Endothelial cell of umbilical vein (primary cell): ENCODE data around the gene RANBP2. TPM values are rescaled to one million over a fixed set of nuclear protein-coding genes. Genes with fewer than 3 reads are reported as not detected.

ENCODE experiments used
- BruUV-seq: library from RNA; stranded (reverse); fragments of 400-500 nt; replicated peaks from 2 replicates; lab custom pipeline; 2021; lab: Mats Ljungman, UMichigan
- CTCF ChIA-PET: fragments of 300-600, 350-600 bp; sonication (Branson Sonifier 250); formaldehyde crosslinking; loops from one replicate; lab custom pipeline; 2021; ENCODE audit warnings: antibody characterized with exemption, inconsistent platforms; lab: Charles Lee
- POLR2A ChIA-PET: fragments of 300-600, 350-600 bp; sonication (Branson Sonifier 250); formaldehyde crosslinking; loops from one replicate; lab custom pipeline; 2021; ENCODE audit warnings: antibody characterized with exemption, inconsistent platforms; lab: Charles Lee
- DNase-seq: peaks from one replicate; pipeline ENCODE4 v3.0.0-alpha.2; 2011; ENCODE audit warnings: low read depth, low spot score
- FAIRE-seq: peaks from 2 replicates; lab custom pipeline; 2011; peaks lifted over from hg19 to GRCh38; lab: Jason Lieb, UNC
- H2AFZ ChIP-seq: 2 replicates; pipeline ENCODE4 v1.6.0; 2012; ENCODE audit warnings: low read depth, low read length, control low read depth, inconsistent platforms
- H3K27ac ChIP-seq: 2 replicates; pipeline ENCODE4 v1.5.1; 2011; ENCODE audit warnings: low read depth, mild to moderate bottlenecking, control low read depth, low read length, moderate library complexity; ENCODE audit not compliant: insufficient read depth
- H3K27me3 ChIP-seq, 2 experiments: 2 replicates each; pipeline versions ENCODE4 v1.6.0 to v1.6.1; 2011; ENCODE audit warnings: low read length in 2 of 2, mixed read lengths in 1 of 2; ENCODE audit not compliant: control insufficient read depth in 2 of 2, insufficient read depth in 2 of 2
- H3K36me3 ChIP-seq, 2 experiments: 2 replicates in 1 of 2; 3 replicates in 1 of 2; pipeline ENCODE4 v1.5.1; 2011; ENCODE audit warnings: low read length in 2 of 2, mild to moderate bottlenecking in 1 of 2, moderate library complexity in 1 of 2; ENCODE audit not compliant: control insufficient read depth in 2 of 2, insufficient read depth in 2 of 2; ENCODE audit errors: extremely low read depth in 1 of 2
- H3K4me1 ChIP-seq: 3 replicates; pipeline ENCODE4 v1.5.1; 2011; ENCODE audit warnings: mild to moderate bottlenecking, low read length; ENCODE audit not compliant: control insufficient read depth, insufficient read depth; ENCODE audit errors: extremely low read depth
- H3K4me2 ChIP-seq: 2 replicates; pipeline ENCODE4 v1.6.1; 2011; ENCODE audit warnings: low read length, control low read depth, mixed read lengths; ENCODE audit not compliant: insufficient read depth
- H3K4me3 ChIP-seq, 3 experiments: fragments of 200-600 bp in 1 of 3; sonication (generic), shearing (Covaris generic) in 1 of 3; replicated peaks in 1 of 3; 2 replicates each; pipeline ENCODE4 v1.5.1; 2011 to 2016; ENCODE audit warnings: control low read depth in 3 of 3, low read length in 3 of 3, mild to moderate bottlenecking in 2 of 3, inconsistent platforms in 1 of 3, low read depth in 1 of 3, moderate library complexity in 1 of 3; ENCODE audit not compliant: insufficient read depth in 1 of 3
- H3K79me2 ChIP-seq: 2 replicates; pipeline ENCODE4 v1.6.0; 2012; ENCODE audit warnings: low read length, inconsistent platforms; ENCODE audit not compliant: control insufficient read depth, insufficient read depth
- H3K9ac ChIP-seq: replicated peaks from 2 replicates; pipeline ENCODE3; 2011; ENCODE audit warnings: low read length, control low read depth; ENCODE audit not compliant: insufficient read depth; ENCODE audit errors: extremely low read depth
- H3K9me1 ChIP-seq: replicated peaks from 3 replicates; pipeline ENCODE4 v1.6.0; 2011; ENCODE audit warnings: mild to moderate bottlenecking, low read length; ENCODE audit not compliant: control insufficient read depth, insufficient read depth; ENCODE audit errors: extremely low read depth
- H3K9me3 ChIP-seq: replicated peaks from 2 replicates; pipeline ENCODE4 v1.5.1; 2012; ENCODE audit warnings: low read length, inconsistent platforms; ENCODE audit not compliant: control insufficient read depth, insufficient read depth
- H4K20me1 ChIP-seq: replicated peaks from 2 replicates; pipeline ENCODE3; 2011; ENCODE audit warnings: mild to moderate bottlenecking, low read length; ENCODE audit not compliant: control insufficient read depth, insufficient read depth; ENCODE audit errors: extremely low read depth
- CTCF ChIP-seq, 2 donors: IDR thresholded peaks; 1 replicate in 1 of 2; 2 replicates in 1 of 2; pipeline ENCODE4 v1.5.1; 2011; ENCODE audit warnings: low read length in 2 of 2, mild to moderate bottlenecking in 2 of 2, moderate library complexity in 2 of 2, control low read depth in 1 of 2, inconsistent platforms in 1 of 2, low read depth in 1 of 2; ENCODE audit not compliant: insufficient read depth in 1 of 2; ENCODE audit errors: extremely low read depth in 1 of 2
- EZH2 ChIP-seq: IDR thresholded peaks from 2 replicates; pipeline ENCODE4 v1.6.1; 2012; ENCODE audit warnings: borderline replicate concordance, low read depth, mild to moderate bottlenecking, moderate library complexity, low read length, inconsistent platforms; ENCODE audit not compliant: severe bottlenecking
- FOS ChIP-seq: IDR thresholded peaks from 2 replicates; pipeline ENCODE4 v1.6.1; 2011; ENCODE audit warnings: mild to moderate bottlenecking, low read length, moderate library complexity, borderline replicate concordance; ENCODE audit not compliant: insufficient read depth
- GATA2 ChIP-seq: IDR thresholded peaks from 2 replicates; pipeline ENCODE4 v1.7.0; 2011; ENCODE audit warnings: low read depth, mild to moderate bottlenecking, moderate library complexity, mixed read lengths, low read length; ENCODE audit not compliant: insufficient read length, insufficient read depth
- JUN ChIP-seq: IDR thresholded peaks from 2 replicates; pipeline ENCODE4 v1.6.1; 2011; ENCODE audit warnings: borderline replicate concordance, low read depth; ENCODE audit not compliant: insufficient read length, insufficient read depth
- MAX ChIP-seq: IDR thresholded peaks from 2 replicates; pipeline ENCODE4 v1.6.1; 2011; ENCODE audit not compliant: insufficient read depth, insufficient read length
- MYC ChIP-seq: IDR thresholded peaks from one replicate; pipeline ENCODE4 v1.6.1; 2011; ENCODE audit warnings: mild to moderate bottlenecking, low read depth, low read length
- POLR2A ChIP-seq: IDR thresholded peaks from 2 replicates; pipeline ENCODE4 v1.6.1; 2012; ENCODE audit warnings: low read depth, mild to moderate bottlenecking, control low read depth, low read length
- POLR2AphosphoS5 ChIP-seq: IDR thresholded peaks from 2 replicates; pipeline ENCODE4 v1.6.1; 2012; ENCODE audit warnings: low read depth, mild to moderate bottlenecking, control low read depth, low read length, moderate library complexity; ENCODE audit not compliant: insufficient read depth
- dilution Hi-C: fragments of 300-500 bp; cut with MboI; formaldehyde crosslinking; loops from one replicate; pipeline ENCODE4 v1.15.0; 2019; ENCODE audit warnings: low sequenced_read_pairs; ENCODE audit not compliant: extremely low pct_ligation_motif_present
- intact Hi-C: fragments of 100-400 bp; cut with micrococcal nuclease; formaldehyde crosslinking; loops from one replicate; pipeline ENCODE4 v1.10.0; 2022
- polyA plus RNA-seq, 4 experiments: library from polyadenylated mRNA; depleted of rRNA in 3 of 4; stranded (reverse) in 3 of 4; unstranded in 1 of 4; fragments of >200 nt; gene quantifications; 2 replicates each; pipeline versions ENCODE4 v1.2.1 to v1.2.3, GENCODE V29; 2011 to 2012; ENCODE audit warnings: missing spikeins in 1 of 4
- small RNA-seq: library from RNA; depleted of rRNA; stranded (forward); fragments of <200 nt; gene quantifications from one replicate; pipeline ENCODE3, GENCODE V24; 2012; ENCODE audit warnings: low replicate concordance, low read depth; ENCODE audit not compliant: insufficient read depth, insufficient read length
- total RNA-seq: library from RNA; stranded (reverse); gene quantifications from 2 replicates; pipeline ENCODE4 v1.2.3, GENCODE V29; 2021

Gene RANBP2
- total and polyA plus RNA-seq, 2 donors (not counting 3 experiments of a cell fraction or from before 2014, with no cell fraction given) = 7.2 to 79.4 TPM

GRCh38 chr2:108835040-108835439, 115.8 kb downstream of the RANBP2 start:
- no peaks in the 10 kb centered on the region for H3K9me1 ChIP-seq
- H3K79me2 ChIP-seq = no peaks in the 10 kb centered on the region
- H3K27me3 ChIP-seq = no peaks in the 10 kb centered on the region
- H3K4me3 ChIP-seq = no peak overlapping the region
- CTCF ChIA-PET = no interaction called here
- peaks cover 7% of the 10 kb centered on the region for H3K4me1 ChIP-seq
- no TSS peak for BruUV-seq
- H3K9ac ChIP-seq = no peak overlapping the region
- no peaks in the 10 kb centered on the region for H3K36me3 ChIP-seq
- DNase-seq = no peak
- no peak for TF ChIP-seq POLR2A
- no peak for TF ChIP-seq GATA2
- TF ChIP-seq CTCF (IDR thresholded peaks at IDR 0.05; ENCODE audit: extremely low read depth in 1 of 2, insufficient read depth in 1 of 2, low read depth in 1 of 2, low read length in 2 of 2) = no peak
- no peak for TF ChIP-seq MAX
- no peak for TF ChIP-seq POLR2AphosphoS5
- TF ChIP-seq MYC = no peak
- no peak for TF ChIP-seq JUN
- TF ChIP-seq FOS = no peak
- TF ChIP-seq EZH2 = no peak
- no peaks in the 10 kb centered on the region for H4K20me1 ChIP-seq
- no peaks in the 10 kb centered on the region for H3K9me3 ChIP-seq
- no peak overlapping the region for H3K4me2 ChIP-seq
- intact Hi-C loops = no loop called here
- FAIRE-seq = no peak
- dilution Hi-C loops = no loop called here
- no peak overlapping the region for H3K27ac ChIP-seq
- H2AFZ ChIP-seq = no peak overlapping the region
- POLR2A ChIA-PET = no interaction called here

Small RNAs within 50 kb of the gene (small RNA-seq; reads per million reads assigned to genes)
- gene AC010095.1 = not detected

Other genes with a start within 250 kb of the RANBP2 start
- 153 and 166 TPM in 2 replicates for gene LIMS1, start 185.0 kb upstream of the RANBP2 start, total RNA-seq
- gene LIMS1, start 185.0 kb upstream of the RANBP2 start, polyA plus RNA-seq = 192 and 229 TPM in 2 replicates
- 10.6 and 10.8 TPM in 2 replicates for gene CCDC138, start 67.3 kb downstream of the RANBP2 start, total RNA-seq
- gene CCDC138, start 67.3 kb downstream of the RANBP2 start, polyA plus RNA-seq = 1.5 and 1.7 TPM in 2 replicates